ENCODE results near the gene MEAK7.

DNA sequence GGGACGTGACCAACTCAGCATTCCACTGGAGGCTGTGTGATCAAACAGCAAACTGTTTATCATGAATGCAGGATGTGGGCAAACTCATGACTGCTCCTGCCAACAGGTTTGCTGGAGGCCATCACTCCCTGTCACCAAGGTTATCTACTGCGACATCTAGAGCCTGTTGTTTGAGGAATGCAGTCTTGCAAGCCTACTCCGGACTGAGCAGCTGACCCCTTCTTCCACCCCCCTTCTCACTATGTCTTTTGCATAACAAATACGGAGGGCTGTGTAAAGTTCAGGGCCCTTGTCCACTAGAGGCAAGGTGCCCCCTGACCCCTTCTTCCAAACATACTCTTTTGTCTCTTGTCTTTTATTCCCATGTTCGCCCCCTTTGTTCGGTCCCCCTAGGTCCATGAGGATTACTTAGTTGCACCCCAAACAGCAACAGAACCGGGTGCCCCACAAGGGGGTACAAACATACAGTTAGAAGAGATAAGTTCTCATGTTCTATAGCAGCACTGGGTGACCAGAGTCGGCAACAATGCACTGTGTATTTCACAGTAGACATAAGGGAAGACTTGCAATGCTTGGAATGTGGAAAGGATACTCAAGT lies 28.7 kb downstream of the MEAK7 start:
- TF ChIP-seq, protein P1, sequence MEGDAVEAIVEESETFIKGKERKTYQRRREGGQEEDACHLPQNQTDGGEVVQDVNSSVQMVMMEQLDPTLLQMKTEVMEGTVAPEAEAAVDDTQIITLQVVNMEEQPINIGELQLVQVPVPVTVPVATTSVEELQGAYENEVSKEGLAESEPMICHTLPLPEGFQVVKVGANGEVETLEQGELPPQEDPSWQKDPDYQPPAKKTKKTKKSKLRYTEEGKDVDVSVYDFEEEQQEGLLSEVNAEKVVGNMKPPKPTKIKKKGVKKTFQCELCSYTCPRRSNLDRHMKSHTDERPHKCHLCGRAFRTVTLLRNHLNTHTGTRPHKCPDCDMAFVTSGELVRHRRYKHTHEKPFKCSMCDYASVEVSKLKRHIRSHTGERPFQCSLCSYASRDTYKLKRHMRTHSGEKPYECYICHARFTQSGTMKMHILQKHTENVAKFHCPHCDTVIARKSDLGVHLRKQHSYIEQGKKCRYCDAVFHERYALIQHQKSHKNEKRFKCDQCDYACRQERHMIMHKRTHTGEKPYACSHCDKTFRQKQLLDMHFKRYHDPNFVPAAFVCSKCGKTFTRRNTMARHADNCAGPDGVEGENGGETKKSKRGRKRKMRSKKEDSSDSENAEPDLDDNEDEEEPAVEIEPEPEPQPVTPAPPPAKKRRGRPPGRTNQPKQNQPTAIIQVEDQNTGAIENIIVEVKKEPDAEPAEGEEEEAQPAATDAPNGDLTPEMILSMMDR (IDR thresholded peaks at IDR 0.05): no peak
- TF ChIP-seq POLR2A (IDR thresholded peaks at IDR 0.05): no peak
